B cell (primary cell): ENCODE measurements around the gene TXNRD1. TPM values are rescaled to one million over a fixed set of nuclear protein-coding genes. Genes with fewer than 3 reads are reported as not detected.

Source experiments
- polyA plus RNA-seq: library from polyadenylated mRNA; depleted of rRNA; stranded (reverse); fragments of >200 nt; gene quantifications from 2 replicates; pipeline ENCODE4 v1.2.3, GENCODE V29; 2012
- total RNA-seq, 2 donors: library from RNA; stranded (reverse); fragments of 120-200 nt in 1 of 2; gene quantifications; 1 replicate in 1 of 2; 2 replicates in 1 of 2; pipeline versions ENCODE4 v1.2.3 to v1.2.4, GENCODE V29; 2013 to 2022

Gene TXNRD1
- total and polyA plus RNA-seq, 2 donors (not counting 1 experiment from before 2014, with no cell fraction given) = 10.1 to 44.6 TPM

Other genes starting within 250 kb of the TXNRD1 start
- gene TDG, start 249.9 kb upstream of the TXNRD1 start, total RNA-seq = 35.5 and 40.5 TPM in 2 replicates
- 8.6 and 14.9 TPM in 2 replicates for gene TDG, start 249.9 kb upstream of the TXNRD1 start, polyA plus RNA-seq
- gene GLT8D2, start 165.6 kb upstream of the TXNRD1 start, total RNA-seq = not detected in 2 replicates
- gene GLT8D2, start 165.6 kb upstream of the TXNRD1 start, polyA plus RNA-seq = 0.09 TPM in 1 of 2 replicates, not detected in the other
- 10.5 and 11.6 TPM in 2 replicates for gene HCFC2, start 151.2 kb upstream of the TXNRD1 start, total RNA-seq
- 8.2 and 11.1 TPM in 2 replicates for gene HCFC2, start 151.2 kb upstream of the TXNRD1 start, polyA plus RNA-seq
- 20.2 and 27.2 TPM in 2 replicates for gene NFYB, start 77.6 kb upstream of the TXNRD1 start, total RNA-seq
- 11.7 and 15.2 TPM in 2 replicates for gene NFYB, start 77.6 kb upstream of the TXNRD1 start, polyA plus RNA-seq
- gene EID3, start 88.0 kb downstream of the TXNRD1 start, total RNA-seq = 9.2 and 9.4 TPM in 2 replicates
- 6.4 and 9.4 TPM in 2 replicates for gene EID3, start 88.0 kb downstream of the TXNRD1 start, polyA plus RNA-seq
- gene CHST11, start 241.2 kb downstream of the TXNRD1 start, total RNA-seq = 135 and 152 TPM in 2 replicates
- gene CHST11, start 241.2 kb downstream of the TXNRD1 start, polyA plus RNA-seq = 40.1 and 46.3 TPM in 2 replicates